ENCODE measurements around the gene SCGB1C1.
"Not testable (repeated sequence)": the region's sequence is repeated elsewhere in the genome, so short reads cannot be mapped to it uniquely, and the experiment has no call there.

Gene SCGB1C1

GRCh38 chr11:192674-193128, at the start of gene SCGB1C1:
Gene SCGB1C1 (plus strand): TSS chr11:193078. CDS start chr11:193100, 22 bp downstream.
- ATAC-seq: not testable (repeated sequence)

- not testable (repeated sequence) for ATAC-seq
Measured at GRCh38 chr11:180242-180641, 12.6 kb upstream of the SCGB1C1 start.

- not testable (repeated sequence) for ATAC-seq
Measured at GRCh38 chr11:189200-189783, 3.6 kb upstream of the SCGB1C1 start.

GRCh38 chr11:189843-190311, 3.0 kb upstream of the SCGB1C1 start:
- ATAC-seq: peak; percentile 74 to 79

GRCh38 chr11:190546-190945, 2.3 kb upstream of the SCGB1C1 start:
- ATAC-seq: not testable (repeated sequence)

GRCh38 chr11:191490-192478, 1.1 kb upstream of the SCGB1C1 start:
- ATAC-seq: peak; percentile 71 to 73

- ATAC-seq: not testable (repeated sequence)
Measured at GRCh38 chr11:193481-193880, 603 bp downstream of the SCGB1C1 start.

- ATAC-seq: no peak
Measured at GRCh38 chr11:196786-197731, 4.2 kb downstream of the SCGB1C1 start.

- no peak for ATAC-seq
Measured at GRCh38 chr11:197741-198235, 4.9 kb downstream of the SCGB1C1 start.

GRCh38 chr11:198236-198806, 5.4 kb downstream of the SCGB1C1 start:
- ATAC-seq: no peak

GRCh38 chr11:199004-199581, 6.2 kb downstream of the SCGB1C1 start:
- no peak for ATAC-seq

- no peak for ATAC-seq
Measured at GRCh38 chr11:199782-200181, 6.9 kb downstream of the SCGB1C1 start.

GRCh38 chr11:200224-201003, 7.5 kb downstream of the SCGB1C1 start:
- no peak for ATAC-seq

GRCh38 chr11:201966-202365, 9.1 kb downstream of the SCGB1C1 start:
- ATAC-seq: peak in 1 of 2 donors; percentile 34

GRCh38 chr11:202490-202889, 9.6 kb downstream of the SCGB1C1 start:
- ATAC-seq: no peak

GRCh38 chr11:203056-203944, 10.4 kb downstream of the SCGB1C1 start:
- ATAC-seq: no peak

- ATAC-seq: no peak
Measured at GRCh38 chr11:203945-204586, 11.2 kb downstream of the SCGB1C1 start.

GRCh38 chr11:204587-205109, 11.8 kb downstream of the SCGB1C1 start:
- no peak for ATAC-seq

Measured in activated CD4-positive, CD25-positive, alpha-beta regulatory T cell treated with anti-CD3 and anti-CD28 coated beads, Interleukin-2, amount 50 U/mL, for 24 hours (primary cell).